Measurements from ENCODE around the gene SLC35D2. TPM values are rescaled to one million over a fixed set of nuclear protein-coding genes. Genes with fewer than 3 reads are reported as not detected.

Gene SLC35D2
- polyA plus RNA-seq, 6 donors from 2014 or later, result 1.8 to 5.5 (median 2.9) TPM

- H3K4me1 Mint-ChIP-seq, result no peaks in the 10 kb centered on the region
- no peak for ATAC-seq (ENCODE audit: low read depth in 2 of 2)
- H3K36me3 Mint-ChIP-seq, result peaks cover 0 to 12% of the 10 kb centered on the region in 2 donors
Measured at GRCh38 chr9:96302021-96302420, 81.5 kb downstream of the SLC35D2 start, which contains the start of gene HSD17B3. HSD17B3 (minus strand) TSS chr9:96302176; CDS start chr9:96302104, 72 bp downstream.

GRCh38 chr9:96299823-96300222 is 83.7 kb downstream of the SLC35D2 start:
- peaks cover 3 to 20% (median 9%) of the 10 kb centered on the region in 7 donors for H3K9me3 Mint-ChIP-seq
- H3K36me3 Mint-ChIP-seq, result peaks cover 5 to 9% of the 10 kb centered on the region in 2 donors
- ATAC-seq (ENCODE audit: low read depth in 2 of 2) (no peak), DNase-seq (no peak)
- H3K4me3 Mint-ChIP-seq, result no peak overlapping the region
- peaks cover 16 to 28% (median 17%) of the 10 kb centered on the region in 3 donors for H3K27me3 Mint-ChIP-seq
- no peak overlapping the region for H3K27ac Mint-ChIP-seq
- H3K4me1 Mint-ChIP-seq, result no peaks in the 10 kb centered on the region

More at GRCh38 chr9:96302021-96302420, 81.5 kb downstream of the SLC35D2 start, which contains the start of gene HSD17B3:
- no peak for DNase-seq
- Mint-ChIP-seq H3K9me3 (peaks cover 3 to 17% (median 9%) of the 10 kb centered on the region in 7 donors), H3K27ac (no peak within 1 kb of the TSS), H3K27me3 (peaks cover 14 to 28% (median 17%) of the 10 kb centered on the region in 3 donors), H3K4me3 (no peak within 1 kb of the TSS)

DNA sequence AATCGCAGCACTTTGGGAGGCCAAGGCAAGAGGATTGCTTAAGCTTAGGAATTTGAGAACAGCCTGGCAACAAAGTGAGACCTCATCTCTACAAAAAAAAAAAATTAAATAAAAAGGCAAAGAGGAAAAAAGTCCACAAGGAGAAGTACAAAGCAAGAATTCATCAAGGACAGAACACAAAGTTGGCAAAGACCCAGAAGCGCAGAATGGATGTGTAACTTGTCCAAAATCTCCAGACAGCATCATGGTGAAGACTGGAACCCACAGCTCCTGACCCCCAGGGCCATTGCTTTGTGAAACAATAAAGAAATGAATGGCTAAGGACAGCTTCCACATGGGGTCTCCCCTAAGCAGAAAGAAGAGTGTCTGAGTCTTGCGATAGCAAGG is 89.4 kb downstream of the SLC35D2 start:
- H3K27ac Mint-ChIP-seq, result no peak overlapping the region
- peaks cover 0 to 5% (median 0%) of the 10 kb centered on the region in 3 donors for H3K4me1 Mint-ChIP-seq
- DNase-seq (no peak), ATAC-seq (ENCODE audit: low read depth in 2 of 2) (no peak)
- H3K27me3 Mint-ChIP-seq, result peaks cover 0 to 33% (median 8%) of the 10 kb centered on the region in 3 donors
- H3K36me3 Mint-ChIP-seq, result peaks cover 0 to 5% of the 10 kb centered on the region in 2 donors
- no peak overlapping the region for H3K4me3 Mint-ChIP-seq
- H3K9me3 Mint-ChIP-seq, result peaks cover 0 to 13% (median 5%) of the 10 kb centered on the region in 7 donors

GRCh38 chr9:96293498-96294158 is 89.9 kb downstream of the SLC35D2 start:
- DNase-seq (no peak), ATAC-seq (ENCODE audit: low read depth in 2 of 2) (no peak)
- peaks cover 0 to 13% (median 5%) of the 10 kb centered on the region in 7 donors for H3K9me3 Mint-ChIP-seq
- H3K27ac Mint-ChIP-seq, result peak overlapping the region in 1 of 6 donors; percentile 73
- H3K27me3 Mint-ChIP-seq, result peaks cover 0 to 31% (median 7%) of the 10 kb centered on the region in 3 donors
- H3K4me3 Mint-ChIP-seq, result no peak overlapping the region
- peaks cover 0 to 5% of the 10 kb centered on the region in 2 donors for H3K36me3 Mint-ChIP-seq
- H3K4me1 Mint-ChIP-seq, result peaks cover 0 to 5% (median 0%) of the 10 kb centered on the region in 3 donors

DNA sequence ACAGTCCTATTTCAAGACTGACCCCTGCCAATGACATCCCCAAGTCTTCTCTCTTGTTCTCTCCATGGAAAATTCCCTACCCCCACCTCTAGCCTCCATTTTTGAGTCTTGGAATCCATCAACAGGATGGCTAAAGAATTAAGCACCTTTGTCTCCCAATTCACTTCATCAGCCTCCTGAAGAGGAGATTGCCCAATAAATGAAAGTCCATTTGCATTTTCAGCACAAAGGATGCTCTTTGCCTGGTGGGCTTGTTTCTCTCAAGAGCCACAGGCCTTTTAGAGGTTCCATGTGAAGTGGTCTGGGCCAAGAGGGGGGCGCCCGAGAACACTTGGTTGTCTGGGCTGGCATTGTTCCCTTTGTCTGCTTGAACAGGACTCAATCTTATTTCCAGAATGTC is 94.1 kb downstream of the SLC35D2 start:
- peaks cover 0 to 4% (median 0%) of the 10 kb centered on the region in 3 donors for H3K4me1 Mint-ChIP-seq
- no peak overlapping the region for H3K4me3 Mint-ChIP-seq
- peaks cover 0 to 13% (median 4%) of the 10 kb centered on the region in 7 donors for H3K9me3 Mint-ChIP-seq
- peaks cover 0 to 15% (median 8%) of the 10 kb centered on the region in 3 donors for H3K27me3 Mint-ChIP-seq
- no peaks in the 10 kb centered on the region for H3K36me3 Mint-ChIP-seq
- ATAC-seq (ENCODE audit: low read depth in 2 of 2) (no peak), DNase-seq (no peak)
- H3K27ac Mint-ChIP-seq, result no peak overlapping the region

GRCh38 chr9:96281641-96282040 is 101.9 kb downstream of the SLC35D2 start:
- Mint-ChIP-seq H3K27me3 (peaks cover 5 to 21% (median 11%) of the 10 kb centered on the region in 3 donors), H3K4me1 (no peaks in the 10 kb centered on the region), H3K4me3 (no peak overlapping the region), H3K9me3 (peaks cover 0 to 13% (median 6%) of the 10 kb centered on the region in 7 donors), H3K36me3 (no peaks in the 10 kb centered on the region), H3K27ac (no peak overlapping the region)
- no peak for DNase-seq
- ATAC-seq (ENCODE audit: low read depth in 2 of 2), result no peak

DNA sequence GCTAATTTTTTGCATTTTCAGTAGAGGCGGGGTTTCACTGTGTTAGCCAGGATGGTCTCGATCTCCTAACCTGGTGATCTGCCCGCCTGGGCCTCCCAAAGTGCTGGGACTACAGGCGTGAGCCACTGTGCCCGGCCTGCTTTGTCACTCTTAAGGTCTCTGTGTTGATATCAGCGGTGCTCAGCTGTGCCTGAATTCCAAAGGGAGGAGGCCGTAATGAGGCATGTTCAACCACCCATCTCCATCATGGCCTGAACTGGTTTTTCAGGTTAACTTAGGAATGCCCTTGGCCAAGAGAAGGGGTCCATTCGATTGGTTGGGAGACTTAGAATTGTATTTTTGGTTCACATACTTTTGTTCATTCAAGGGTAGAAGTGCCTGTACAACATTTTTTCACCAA is 103.6 kb downstream of the SLC35D2 start:
- DNase-seq, result no peak
- peaks cover 5 to 15% (median 11%) of the 10 kb centered on the region in 3 donors for H3K27me3 Mint-ChIP-seq
- no peaks in the 10 kb centered on the region for H3K4me1 Mint-ChIP-seq
- no peak overlapping the region for H3K4me3 Mint-ChIP-seq
- H3K36me3 Mint-ChIP-seq, result peaks cover 0 to 10% of the 10 kb centered on the region in 2 donors
- H3K9me3 Mint-ChIP-seq, result peaks cover 8 to 20% (median 17%) of the 10 kb centered on the region in 7 donors
- no peak overlapping the region for H3K27ac Mint-ChIP-seq
- ATAC-seq (ENCODE audit: low read depth in 2 of 2), result no peak

- H3K4me3 Mint-ChIP-seq, result no peak overlapping the region
- peaks cover 19 to 41% (median 35%) of the 10 kb centered on the region in 7 donors for H3K9me3 Mint-ChIP-seq
- no peak for ATAC-seq (ENCODE audit: low read depth in 2 of 2)
Measured at GRCh38 chr9:96274939-96275338, 108.6 kb downstream of the SLC35D2 start.

More at GRCh38 chr9:96274939-96275338, 108.6 kb downstream of the SLC35D2 start:
- no peaks in the 10 kb centered on the region for H3K4me1 Mint-ChIP-seq
- peaks cover 6 to 10% (median 10%) of the 10 kb centered on the region in 3 donors for H3K27me3 Mint-ChIP-seq
- H3K36me3 Mint-ChIP-seq, result peaks cover 0 to 25% of the 10 kb centered on the region in 2 donors
- DNase-seq, result no peak
- H3K27ac Mint-ChIP-seq, result no peak overlapping the region

Other genes with a start within 250 kb of the SLC35D2 start
- gene HSD17B3, start 81.5 kb downstream of the SLC35D2 start, polyA plus RNA-seq (ENCODE audit: low read depth in 6 of 6), result under 1 TPM in 1 of 6 donors, not detected in 5; 0.68 TPM
- gene ZNF367, start 34.7 kb upstream of the SLC35D2 start, polyA plus RNA-seq (ENCODE audit: low read depth in 6 of 6), result 1 to 10 TPM in 2 of 6 donors, under 1 TPM in 3, not detected in 1; 0.38 to 1.2 (median 0.95) TPM
- gene HABP4, start 66.5 kb upstream of the SLC35D2 start, polyA plus RNA-seq (ENCODE audit: low read depth in 6 of 6), result 1 to 10 TPM; 3.3 to 8.3 (median 5.6) TPM
- 1 to 10 TPM; 2.9 to 7.9 (median 5.2) TPM for gene CDC14B, start 236.1 kb upstream of the SLC35D2 start, polyA plus RNA-seq (ENCODE audit: low read depth in 6 of 6)

All from naive B cell (primary cell).